OCI-M1 (cell line): ENCODE results near the gene ARNT2.

Source experiments
- DNase-seq: peaks from one replicate; lab custom pipeline; 2025; lab: John Stamatoyannopoulos, UW

ARNT2 gene

DNA sequence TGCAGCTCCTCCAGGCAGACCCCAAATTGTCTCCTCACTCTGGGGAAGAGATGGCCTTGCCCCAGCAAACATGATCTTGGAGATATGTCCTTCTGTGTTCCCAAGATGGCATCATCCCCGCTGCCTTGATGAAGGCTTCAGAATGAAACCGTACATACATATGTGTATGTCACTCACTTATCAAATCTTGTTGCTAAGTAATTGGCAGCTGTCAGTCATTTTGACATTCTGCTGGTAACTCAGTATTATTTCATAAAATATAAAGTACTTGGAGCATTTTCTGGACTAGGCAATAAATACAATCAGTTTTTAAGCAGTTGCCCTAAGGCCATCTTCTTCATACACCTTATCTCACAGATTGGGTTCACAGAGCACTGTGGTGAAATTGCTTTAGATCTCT, 62.4 kb downstream of the ARNT2 start:
- no peak for DNase-seq

DNA sequence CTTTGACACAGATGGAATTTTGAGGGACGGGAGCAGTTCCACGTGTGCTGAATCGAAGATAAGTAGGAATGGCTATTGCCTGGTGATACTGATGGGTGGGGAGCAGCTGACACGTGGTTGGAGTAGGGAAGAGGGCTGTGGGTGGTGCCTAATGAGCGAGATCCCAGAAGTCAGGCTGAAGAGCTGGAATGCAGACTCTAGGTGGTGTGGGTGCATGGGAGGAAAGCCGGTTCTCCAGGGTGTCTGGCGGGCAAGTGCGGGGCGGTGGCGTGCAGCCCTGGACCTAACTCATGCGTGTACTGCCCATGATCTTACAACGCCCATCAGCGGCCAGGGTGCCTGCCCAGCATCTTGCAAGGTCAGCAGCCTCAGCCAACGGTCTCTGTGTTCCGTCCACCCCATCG, 63.1 kb downstream of the ARNT2 start:
- DNase-seq = no peak

DNA sequence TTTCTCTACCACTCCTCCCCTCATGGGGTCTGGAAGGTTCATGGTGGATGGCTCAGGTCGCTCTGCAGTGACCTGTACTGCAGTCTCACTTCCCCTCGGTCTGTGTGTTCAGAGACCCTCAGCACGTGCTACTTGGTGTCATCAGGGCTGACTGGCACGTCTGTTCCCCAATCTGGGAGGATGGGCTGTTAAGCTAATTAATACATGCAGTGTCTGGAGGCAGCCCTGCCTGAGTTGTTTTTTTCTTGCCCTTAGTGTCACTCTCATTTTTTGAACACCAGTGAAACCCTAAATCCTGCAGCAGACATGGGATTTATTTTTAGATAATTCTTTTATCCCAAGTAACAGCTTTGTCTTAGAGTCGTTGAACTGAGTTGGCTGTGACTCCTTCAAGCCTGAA, 64.6 kb downstream of the ARNT2 start:
- no peak for DNase-seq

DNA sequence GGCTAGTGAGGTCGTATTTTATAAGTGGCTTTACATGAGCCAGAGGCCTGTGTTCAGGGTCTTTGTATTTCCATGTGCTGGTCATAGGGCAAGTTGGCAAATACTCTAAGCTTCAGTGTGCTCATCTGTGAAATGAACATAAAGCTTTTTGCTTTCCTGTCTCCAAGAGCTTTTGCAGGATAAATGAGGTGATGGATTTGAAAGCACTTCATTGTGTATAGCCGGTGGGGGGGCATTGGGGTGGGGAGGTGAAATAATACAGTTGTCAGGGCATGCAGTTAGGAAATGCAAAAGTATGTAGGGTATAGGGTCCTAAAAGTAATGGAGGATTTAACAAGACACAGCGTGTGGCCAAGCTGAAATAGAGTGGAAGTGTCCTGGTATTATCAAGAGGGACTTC, 67.7 kb downstream of the ARNT2 start:
- DNase-seq = no peak

DNA sequence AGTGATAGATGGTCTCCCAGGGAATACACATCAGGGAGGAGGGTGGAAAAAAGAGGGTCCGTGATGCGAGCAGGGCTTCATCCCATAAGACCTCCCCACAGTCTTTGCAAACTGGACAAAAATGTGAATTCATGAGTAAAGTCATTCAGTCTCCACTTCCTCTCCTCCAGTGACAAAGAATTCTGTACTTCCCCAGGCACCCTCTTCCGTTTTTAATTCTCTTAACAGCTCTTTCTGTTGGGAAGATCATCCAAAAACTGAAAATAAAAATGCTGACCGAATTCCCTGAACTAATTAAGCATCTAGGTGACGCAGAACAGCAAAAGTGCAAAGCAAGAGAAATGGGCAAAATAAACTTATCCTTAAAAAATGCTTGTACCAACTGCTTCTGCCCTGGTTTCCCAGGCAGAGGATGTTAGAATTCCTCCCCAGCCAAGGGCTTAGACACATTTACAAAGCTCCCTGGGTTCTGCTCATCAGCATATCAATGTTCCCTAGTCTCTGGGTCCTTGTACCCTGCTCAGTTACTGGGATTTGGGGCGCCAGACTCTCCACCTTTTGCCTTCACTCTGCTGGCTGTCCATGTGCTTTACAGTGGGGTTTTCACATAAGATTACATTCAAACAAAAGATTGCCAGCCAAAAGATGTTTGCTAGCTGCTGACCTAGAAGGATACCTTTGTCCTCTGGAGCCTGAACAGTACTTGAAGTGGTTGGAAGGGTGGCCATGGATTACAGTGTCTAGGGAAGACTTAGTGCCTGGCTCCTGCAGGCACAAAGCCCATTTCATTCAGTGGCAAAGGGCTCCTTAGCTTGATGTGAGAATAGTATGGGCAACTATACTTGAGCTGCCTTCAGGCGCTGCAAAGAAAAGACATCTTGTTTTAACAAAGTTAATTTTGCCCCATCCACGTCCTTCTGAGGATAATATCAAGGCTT, 69.4 kb downstream of the ARNT2 start:
- DNase-seq = no peak

DNA sequence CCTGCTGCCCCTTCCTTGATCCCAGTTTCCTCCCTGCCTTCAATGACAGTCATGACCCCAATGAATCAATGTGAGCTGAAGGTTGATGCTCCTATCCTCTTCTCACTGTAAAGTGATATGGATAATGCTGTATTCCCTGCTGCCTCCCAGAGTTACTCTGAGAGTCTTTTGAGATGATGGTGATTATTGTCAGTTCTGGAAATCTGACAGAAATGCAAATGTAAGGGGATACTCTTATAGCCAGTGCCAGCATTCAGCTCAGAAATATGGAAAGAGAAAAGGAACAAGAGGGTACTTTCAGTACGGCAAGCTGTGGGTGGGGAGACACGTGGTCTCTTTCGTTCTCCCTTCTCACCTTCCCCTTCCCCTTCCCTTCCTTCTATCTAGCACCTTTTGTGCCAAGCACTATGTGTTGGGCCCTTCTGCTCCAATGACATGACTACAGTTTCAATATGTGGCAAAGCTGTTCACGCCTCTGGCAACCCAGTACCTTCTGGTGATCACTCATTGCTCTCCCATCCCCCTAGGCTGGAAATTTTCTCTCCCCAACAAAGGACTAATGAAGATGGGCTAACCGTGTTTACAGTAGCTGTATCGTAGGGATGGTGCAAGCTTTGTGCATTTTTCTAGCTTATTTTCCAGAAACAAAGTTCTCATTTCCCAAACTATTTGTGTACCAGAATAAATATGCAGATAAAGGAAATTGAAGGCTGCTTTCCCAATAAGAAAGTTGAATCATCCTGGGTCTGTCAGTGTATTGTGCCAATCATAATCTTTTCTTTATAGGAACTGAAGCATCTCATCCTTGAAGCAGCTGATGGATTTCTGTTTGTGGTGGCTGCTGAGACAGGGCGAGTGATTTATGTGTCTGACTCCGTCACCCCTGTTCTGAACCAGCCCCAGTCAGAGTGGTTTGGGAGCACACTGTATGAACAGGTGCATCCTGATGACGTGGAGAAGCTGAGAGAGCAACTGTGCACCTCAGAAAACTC, 70.3 kb downstream of the ARNT2 start:
- no peak for DNase-seq

DNA sequence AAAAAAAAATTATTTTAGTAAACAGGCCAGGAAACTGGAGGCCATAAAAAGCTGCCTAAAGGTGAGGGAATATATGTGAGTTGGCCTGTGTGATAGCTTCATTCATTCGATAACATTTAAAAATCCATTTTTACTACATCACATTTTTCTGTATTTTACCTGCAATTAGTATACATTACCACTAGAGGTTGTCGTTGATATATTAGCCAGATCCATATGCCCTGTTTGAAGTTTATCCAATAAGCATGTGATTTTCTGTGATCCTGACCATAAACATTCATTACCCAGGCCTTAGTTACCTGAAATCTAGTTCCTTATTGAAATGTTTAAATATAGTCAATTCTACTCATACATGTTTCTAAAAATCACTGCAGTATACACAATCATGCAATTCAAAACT, 71.4 kb downstream of the ARNT2 start:
- DNase-seq = no peak

DNA sequence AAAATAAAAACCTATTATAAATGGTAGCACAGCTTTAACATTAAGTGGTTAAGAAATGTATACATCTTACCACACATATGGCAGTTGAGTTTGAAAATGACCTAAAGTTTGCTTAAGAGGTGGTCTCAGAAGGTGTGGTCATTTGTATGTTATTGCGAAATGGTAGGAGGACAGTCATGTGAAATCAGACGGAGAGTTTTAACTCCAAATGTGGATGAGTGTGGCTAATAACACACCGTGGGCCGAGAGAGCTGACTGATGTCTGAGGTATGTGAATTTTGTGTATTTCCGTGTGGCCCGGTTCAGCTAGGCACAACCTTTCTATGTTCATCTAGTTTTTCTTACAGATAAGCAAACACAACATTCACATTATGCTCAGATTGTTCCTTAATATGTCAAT, 71.9 kb downstream of the ARNT2 start:
- no peak for DNase-seq

DNA sequence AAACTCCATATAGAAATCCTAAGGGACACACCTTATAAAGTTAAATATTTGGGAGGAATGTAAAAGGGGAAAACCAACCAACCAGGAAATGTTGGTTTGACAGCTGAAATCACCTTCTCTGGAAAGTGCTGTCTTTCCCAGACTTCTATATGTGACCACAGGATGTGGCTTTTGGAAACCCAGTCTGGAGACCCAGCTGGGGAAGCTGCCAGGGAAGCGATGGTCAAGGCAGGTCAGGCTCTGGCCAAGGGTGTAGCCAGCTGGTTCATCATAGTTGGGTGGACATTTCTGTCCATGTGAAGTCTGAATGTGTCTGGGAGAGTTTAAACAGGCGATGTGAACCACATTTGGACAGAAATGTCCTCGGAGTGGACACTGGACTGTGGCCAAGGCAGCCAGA, 73.9 kb downstream of the ARNT2 start:
- no peak for DNase-seq

DNA sequence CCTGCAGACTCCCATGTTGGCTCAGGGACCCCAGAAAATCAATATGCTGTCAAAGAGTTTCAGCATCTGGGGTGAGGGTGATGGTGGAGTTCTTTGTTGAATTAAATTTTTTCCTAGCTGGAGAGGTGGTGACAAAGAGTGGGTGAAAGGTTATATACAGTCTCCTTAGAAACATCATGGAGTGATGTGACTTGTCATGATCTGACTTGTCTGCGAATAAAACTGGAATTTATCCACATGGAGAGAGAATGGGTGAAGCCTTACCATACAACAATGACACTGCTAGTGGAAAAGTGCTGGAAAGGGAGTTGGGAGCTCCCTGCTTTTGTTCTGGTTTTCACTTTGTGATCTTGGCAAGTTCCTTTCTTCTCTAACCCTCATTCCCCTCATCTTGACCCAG, 75.0 kb downstream of the ARNT2 start:
- DNase-seq = no peak

DNA sequence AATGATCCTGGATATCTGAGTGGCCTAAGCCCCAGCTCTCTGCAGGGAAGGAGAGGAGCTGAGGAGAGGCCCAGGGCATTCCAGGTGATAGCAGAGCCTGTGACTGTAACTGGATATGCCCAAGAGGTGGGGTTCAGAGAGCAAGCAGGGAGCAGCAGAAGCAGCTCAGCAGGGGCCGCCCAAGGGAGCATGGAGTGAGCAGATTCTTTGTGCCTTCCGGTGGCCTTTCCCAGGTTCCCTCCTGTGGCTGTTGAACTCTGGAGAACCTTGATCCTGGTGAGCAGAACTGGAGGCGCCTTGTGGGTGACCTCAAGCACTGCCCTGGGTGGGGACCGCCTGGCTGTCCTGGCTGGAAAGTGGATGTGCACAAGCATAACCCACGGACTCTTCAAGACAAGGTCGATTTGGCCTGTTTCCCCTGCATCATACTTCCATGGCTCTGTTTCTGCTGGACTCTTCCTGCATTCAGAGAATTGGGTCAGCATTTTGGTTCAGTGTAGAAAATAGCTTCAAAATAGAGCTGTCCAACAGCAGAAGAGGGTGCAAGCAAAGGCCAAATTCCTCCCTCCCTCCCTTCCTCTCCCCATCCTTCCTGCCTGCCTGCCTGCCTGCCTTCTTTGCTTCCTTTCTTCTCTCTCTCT, 76.1 kb downstream of the ARNT2 start:
- no peak for DNase-seq

DNA sequence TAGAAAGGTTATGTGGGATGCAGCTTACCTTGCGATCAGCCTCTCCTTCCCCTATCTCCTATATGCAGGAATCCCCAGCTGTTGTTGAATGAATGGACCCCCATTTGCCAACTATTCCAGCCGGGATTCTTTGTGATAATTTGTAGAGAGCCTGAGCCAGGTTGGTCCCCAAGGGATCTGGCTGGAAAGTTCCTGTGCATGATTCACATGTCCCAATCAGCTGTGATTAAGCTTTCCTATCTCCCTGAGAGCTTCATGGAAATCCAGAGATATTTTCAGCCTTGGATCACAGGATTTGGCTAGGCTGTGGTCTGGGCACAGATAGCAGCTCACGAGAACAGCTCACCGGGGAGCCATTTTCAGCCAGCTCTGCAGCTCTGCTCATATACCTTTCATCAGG, 76.7 kb downstream of the ARNT2 start:
- DNase-seq = no peak

DNA sequence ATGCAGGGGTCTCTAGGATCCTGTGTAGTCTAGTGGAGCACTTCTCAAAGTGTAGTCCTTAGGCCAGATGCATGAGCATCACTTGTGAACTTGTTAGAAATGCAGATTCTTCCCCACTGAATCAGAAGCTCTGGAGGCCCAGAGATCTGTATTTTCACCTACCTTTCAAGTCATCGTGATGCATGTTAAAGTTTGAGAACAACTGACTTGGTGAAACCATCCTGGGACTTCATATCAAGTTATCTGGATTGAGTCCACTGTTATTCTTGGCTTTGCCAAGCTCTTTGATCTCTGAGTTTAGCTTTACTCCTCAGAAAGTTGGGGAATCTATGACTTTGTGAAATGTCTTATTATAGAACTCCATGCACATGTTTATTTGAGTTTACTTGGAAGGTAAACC, 78.5 kb downstream of the ARNT2 start:
- no peak for DNase-seq

DNA sequence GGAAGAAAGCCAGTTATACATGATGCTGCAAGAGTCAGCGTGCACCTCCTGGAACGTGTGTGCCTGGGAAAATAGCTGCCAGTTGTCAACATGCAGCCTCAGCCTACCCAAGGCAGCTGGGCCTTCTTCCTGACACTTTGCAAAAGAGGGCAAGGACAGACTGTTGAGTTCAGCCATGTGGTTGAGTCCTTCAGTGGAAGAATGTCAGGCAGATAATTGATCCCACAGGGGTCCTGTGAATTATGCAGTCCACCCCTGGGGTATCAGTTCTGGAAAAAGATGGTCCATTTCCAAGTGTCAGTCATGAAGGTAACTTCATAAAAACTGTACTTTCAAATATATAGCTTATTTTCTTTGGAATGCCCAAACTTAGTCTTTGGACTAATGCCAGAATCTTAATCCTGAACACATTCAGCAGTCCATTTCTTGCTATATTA, 79.6 kb downstream of the ARNT2 start:
- no peak for DNase-seq

DNA sequence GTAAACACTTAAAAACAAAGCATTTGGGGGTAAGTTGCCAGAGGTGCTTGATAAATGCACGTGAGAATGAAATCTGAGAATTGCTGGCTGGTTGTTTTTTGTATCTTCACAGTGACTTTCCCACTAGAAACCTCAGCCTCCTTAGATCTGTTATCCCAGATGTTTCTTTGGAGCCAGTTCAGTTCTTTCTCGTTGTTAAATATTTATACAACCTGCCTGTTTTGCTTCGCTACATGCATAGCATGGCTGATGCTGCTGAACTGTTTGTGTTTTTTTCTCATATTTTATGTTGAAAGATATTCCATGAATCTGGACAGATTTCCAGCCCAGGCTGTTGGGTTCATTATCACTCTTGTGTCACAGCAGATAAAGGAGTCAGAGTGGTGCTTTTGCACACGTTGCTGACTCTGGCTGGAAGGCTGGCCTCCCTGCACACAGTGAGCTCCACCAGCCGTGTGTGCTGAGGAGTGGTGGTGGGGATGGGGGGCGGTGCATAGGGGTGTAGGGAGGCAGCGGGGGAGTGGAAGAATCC, 80.2 kb downstream of the ARNT2 start:
- DNase-seq = no peak

DNA sequence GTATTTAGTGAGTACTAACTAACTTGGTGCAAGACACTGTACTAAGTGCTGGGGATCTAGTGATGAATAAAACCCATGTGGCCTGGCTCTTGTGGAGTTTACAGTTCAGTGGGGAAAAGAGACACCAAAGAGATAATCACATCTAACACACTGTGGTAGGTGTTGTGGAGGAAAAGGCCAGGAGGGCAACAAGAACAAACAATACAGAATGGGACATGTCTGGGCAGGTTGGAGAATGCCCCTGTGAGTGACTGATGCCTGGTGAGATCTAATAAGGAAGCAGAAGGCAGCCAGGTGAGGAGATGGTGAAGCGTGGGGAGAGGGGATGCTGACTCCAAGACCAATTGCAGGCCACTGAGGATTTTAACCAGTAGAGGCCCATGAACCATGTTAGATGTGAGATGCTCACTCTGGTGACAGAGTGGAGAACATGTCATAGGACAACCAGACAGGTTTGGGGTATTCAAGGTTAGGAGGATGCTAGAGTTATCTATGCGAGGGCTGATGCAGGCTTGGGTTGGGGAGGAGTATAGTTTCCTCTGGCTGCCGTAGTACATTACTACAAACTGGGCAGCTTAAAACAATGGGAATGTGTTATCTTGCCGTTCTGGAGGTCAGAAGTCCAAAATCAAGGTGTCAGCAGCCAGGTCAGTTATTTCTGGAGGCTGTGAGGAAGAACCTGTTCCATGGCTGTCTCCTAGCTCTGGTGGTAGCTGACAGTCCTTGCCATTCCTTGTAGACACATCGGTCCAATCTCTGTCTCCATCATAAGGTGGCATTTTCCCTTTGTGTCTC, 81.4 kb downstream of the ARNT2 start:
- no peak for DNase-seq

DNA sequence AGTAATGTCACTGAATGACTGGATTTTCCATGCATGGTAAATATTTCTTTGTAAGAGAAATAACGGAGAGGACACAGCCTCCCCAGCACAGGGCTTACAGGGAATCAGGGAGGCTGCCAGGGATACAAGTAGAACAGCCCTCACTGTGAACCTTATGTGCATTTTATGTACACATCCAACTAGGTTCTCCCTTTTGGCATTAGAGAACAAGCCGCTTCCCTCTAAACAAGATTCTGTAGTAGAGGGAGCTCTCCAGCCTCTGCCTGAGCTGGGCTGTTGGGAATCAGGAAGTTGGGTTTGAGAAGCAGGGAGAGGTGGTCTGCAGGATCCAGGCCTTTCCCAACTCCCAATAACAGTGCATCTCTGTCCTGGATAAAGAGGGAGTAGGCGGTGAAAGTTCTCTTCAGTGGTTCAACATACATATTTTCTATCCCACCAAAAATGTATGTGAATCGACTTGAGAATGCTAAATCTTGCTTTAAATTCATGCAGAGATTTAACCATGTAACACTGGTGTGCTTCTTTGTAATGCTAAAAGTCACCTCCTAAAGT, 83.7 kb downstream of the ARNT2 start:
- no peak for DNase-seq

DNA sequence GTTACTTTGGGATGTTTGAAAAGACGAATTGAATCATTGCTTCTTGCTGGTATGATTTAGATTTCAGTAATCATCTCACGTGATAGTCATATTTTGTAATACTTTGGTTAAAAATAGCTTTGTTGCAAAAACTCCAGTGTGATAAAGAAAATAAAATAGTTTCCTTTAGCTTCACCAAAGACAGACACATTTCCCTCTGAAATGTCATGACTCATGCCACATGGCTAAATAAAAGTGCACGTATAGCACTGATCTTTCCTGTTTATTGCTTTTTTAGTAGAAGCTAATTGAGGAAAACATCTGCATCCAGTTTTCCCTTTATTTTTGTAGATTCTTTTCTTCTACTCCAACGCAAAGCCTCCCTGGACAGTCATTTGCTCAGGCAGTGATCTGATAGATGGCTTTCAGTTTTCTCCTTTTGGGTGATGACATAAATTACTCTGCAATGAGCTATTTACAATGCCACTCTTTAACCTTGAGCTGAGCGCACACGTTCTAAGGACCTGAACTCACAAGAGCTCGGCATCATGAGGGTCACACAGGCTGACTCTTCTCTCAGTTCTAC, 84.9 kb downstream of the ARNT2 start:
- no peak for DNase-seq

DNA sequence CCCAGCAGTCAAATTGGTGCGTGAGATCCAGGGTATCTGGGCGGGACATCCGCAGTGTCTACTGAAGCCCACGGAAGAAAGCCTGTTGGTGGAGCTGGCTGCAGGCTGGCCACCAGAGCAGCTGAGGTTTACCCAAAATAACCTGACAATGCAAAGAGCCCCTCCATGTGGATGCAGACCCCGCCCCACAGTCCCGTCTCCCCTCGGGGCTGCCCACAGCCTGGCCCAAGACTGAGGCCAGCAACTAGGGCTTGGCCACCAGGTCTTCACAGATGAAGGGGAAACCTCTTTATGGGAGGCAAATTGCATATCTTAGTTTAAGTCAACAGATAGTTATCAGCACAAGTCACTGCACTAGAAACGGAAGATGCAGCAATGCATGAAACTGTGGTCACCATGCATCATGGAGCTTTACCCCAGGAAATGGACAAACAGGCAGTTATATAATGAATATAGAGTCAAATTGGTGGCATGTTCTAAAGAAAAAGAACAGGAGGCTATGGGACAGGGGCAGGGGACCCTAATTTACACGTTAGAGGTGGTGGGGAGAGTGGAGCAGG, 86.3 kb downstream of the ARNT2 start:
- no peak for DNase-seq

DNA sequence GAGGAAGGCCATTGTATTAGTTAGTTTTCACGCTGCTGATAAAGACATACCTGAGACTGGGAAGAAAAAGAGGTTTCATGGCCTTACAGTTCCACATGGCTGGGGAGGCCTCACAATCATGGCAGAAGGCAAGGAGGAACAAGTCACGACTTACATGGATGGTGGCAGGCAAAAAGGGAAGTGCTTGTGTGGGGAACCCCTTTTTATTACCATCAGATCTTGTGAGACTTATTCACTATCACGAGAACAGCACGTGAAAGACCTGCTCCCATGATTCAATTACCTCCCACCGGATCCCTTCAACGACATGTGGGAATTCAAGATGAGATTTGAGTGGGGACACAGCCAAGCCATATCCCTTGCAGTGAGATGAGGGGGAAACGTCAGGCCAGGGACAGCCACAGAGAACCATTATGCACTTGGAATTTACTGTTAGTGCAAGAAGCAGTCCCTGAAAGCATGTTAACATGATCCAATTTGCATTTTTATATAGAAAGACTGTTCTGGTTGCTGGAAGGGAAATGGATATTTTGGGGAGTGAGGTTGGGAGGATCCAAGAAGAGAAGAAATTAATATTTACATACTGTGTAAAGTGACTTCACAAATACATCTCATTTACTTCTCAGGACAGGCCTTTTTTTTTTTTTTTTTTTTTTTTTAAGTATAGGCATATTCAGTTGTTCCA, 87.1 kb downstream of the ARNT2 start:
- no peak for DNase-seq
